Activated naive CD4-positive, alpha-beta T cell treated with anti-CD3 and anti-CD28 coated beads, Interleukin-2, amount 50 U/mL, for 72 hours (primary cell): Measurements from ENCODE around the gene OR2V2. TPM values are rescaled to one million over a fixed set of nuclear protein-coding genes. Genes with fewer than 3 reads are reported as not detected.

Source experiments
- ATAC-seq, 2 donors: fragments of 150-1000 bp; cut with Tn5 transposase; 2 replicates each; pipeline ENCODE4 v1.10.0; 2021; ENCODE audit warnings: mild to moderate bottlenecking in 2 of 2, moderate library complexity in 2 of 2
- DNase-seq, 2 donors: peaks; one replicate each; pipeline ENCODE4 v3.0.0; 2021 to 2022; ENCODE audit warnings: low spot score in 2 of 2
- H3K27ac Mint-ChIP-seq, 2 donors: one replicate each; pipeline ENCODE4 v1.8.0; 2022; ENCODE audit warnings: mild to moderate bottlenecking in 2 of 2, mixed read lengths in 2 of 2
- H3K36me3 Mint-ChIP-seq, 2 donors: one replicate each; pipeline ENCODE4 v1.8.0; 2022; ENCODE audit warnings: mixed read lengths in 2 of 2
- H3K9me3 Mint-ChIP-seq, 2 donors: one replicate each; pipeline ENCODE4 v1.8.0; 2022; ENCODE audit warnings: mixed read lengths in 2 of 2
- total RNA-seq, 2 donors: library from RNA; stranded (reverse); gene quantifications; one replicate each; pipeline ENCODE4 v1.2.3, GENCODE V29; 2022

The OR2V2 gene
- total RNA-seq, 2 donors from 2014 or later, result not detected

GRCh38 chr5:181189962-181190710, 42.8 kb downstream of the OR2V2 start:
- peak overlapping the region; percentile 98 to 100 for H3K27ac Mint-ChIP-seq
- no peaks in the 10 kb centered on the region for H3K9me3 Mint-ChIP-seq
- peak in 1 of 2 donors; percentile 0 for ATAC-seq
- DNase-seq, result peak; percentile 49 to 73
- H3K36me3 Mint-ChIP-seq, result peaks cover 8 to 22% of the 10 kb centered on the region in 2 donors

- peaks cover 8 to 22% of the 10 kb centered on the region in 2 donors for H3K36me3 Mint-ChIP-seq
- H3K9me3 Mint-ChIP-seq, result no peaks in the 10 kb centered on the region
- peak; percentile 15 to 20 for ATAC-seq
- peak in 1 of 2 donors; percentile 61 for DNase-seq
- H3K27ac Mint-ChIP-seq, result peak overlapping the region; percentile 98 to 99
Measured at GRCh38 chr5:181190711-181191525, 43.5 kb downstream of the OR2V2 start.

GRCh38 chr5:181191526-181192336, 44.3 kb downstream of the OR2V2 start:
- DNase-seq (peak; percentile 96 to 98), ATAC-seq (peak; percentile 69 to 71)
- H3K36me3 Mint-ChIP-seq, result peaks cover 8 to 22% of the 10 kb centered on the region in 2 donors
- no peaks in the 10 kb centered on the region for H3K9me3 Mint-ChIP-seq
- H3K27ac Mint-ChIP-seq, result peak overlapping the region; percentile 98 to 99

DNA sequence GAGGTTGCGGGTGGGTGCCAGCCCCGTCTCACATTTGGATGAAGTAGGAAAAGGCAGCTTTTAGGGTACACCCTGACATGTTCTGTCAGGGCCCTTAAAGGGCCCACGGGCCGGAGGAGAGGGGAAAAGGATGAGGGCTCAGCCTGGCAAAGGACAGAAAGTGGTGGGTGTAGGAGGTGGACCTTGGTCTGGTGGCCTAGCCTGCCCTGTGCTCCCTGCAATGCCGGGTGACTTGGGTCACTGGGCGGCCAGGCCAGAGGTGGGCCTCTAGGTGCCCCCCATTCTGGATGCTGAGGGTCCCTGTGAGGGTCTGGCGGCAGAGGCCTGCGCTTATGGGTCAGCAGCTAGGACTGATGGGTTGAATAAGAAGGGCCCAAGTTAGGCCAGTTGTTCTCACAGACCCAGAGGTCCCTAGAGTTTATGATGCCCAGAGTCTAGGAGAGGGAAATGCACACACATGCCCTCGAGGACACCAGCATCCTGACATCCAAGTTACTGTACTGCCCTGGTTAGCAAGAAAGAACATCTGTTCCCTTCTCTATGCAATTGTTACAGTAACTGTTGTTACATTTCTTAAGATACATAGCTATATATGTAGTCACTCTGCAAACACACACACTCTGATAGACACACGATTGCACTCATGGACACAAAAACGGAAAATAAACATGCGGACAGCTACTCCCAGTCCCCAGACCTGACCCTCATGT, 45.1 kb downstream of the OR2V2 start:
- ATAC-seq (no peak), DNase-seq (no peak)
- no peaks in the 10 kb centered on the region for H3K9me3 Mint-ChIP-seq
- peaks cover 8 to 22% of the 10 kb centered on the region in 2 donors for H3K36me3 Mint-ChIP-seq
- H3K27ac Mint-ChIP-seq, result peak overlapping the region; percentile 98 to 99

DNA sequence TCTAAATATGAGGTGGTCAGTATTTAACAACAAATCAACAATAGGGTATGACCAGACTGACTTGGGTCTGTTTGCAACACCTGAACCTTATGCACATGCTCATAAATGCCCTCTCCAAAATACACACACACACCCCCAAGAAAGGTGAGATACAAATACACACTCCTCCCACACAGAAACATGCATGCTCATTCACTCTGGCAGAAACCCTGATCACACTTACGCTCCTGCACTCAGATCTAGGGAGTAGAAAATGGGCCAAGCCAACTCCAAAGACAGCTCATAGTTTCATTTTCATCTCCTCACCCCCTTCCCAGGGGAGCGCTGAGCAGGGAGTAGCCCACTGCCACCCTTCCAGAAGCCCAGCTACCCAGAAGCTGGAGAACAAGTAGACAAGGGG, 46.3 kb downstream of the OR2V2 start:
- ATAC-seq (no peak), DNase-seq (no peak)
- H3K36me3 Mint-ChIP-seq, result peaks cover 6 to 19% of the 10 kb centered on the region in 2 donors
- H3K27ac Mint-ChIP-seq, result no peak overlapping the region
- no peaks in the 10 kb centered on the region for H3K9me3 Mint-ChIP-seq

- peaks cover 0 to 13% of the 10 kb centered on the region in 2 donors for H3K36me3 Mint-ChIP-seq
- ATAC-seq (no peak), DNase-seq (no peak)
- H3K9me3 Mint-ChIP-seq, result no peaks in the 10 kb centered on the region
- no peak overlapping the region for H3K27ac Mint-ChIP-seq
Measured at GRCh38 chr5:181194489-181195248, 47.3 kb downstream of the OR2V2 start.

- DNase-seq, result no peak
- peaks cover 0 to 10% of the 10 kb centered on the region in 2 donors for H3K36me3 Mint-ChIP-seq
- H3K27ac Mint-ChIP-seq, result no peak overlapping the region
- H3K9me3 Mint-ChIP-seq, result no peaks in the 10 kb centered on the region
- no peak for ATAC-seq
Measured at GRCh38 chr5:181195249-181195761, 47.9 kb downstream of the OR2V2 start.

DNA sequence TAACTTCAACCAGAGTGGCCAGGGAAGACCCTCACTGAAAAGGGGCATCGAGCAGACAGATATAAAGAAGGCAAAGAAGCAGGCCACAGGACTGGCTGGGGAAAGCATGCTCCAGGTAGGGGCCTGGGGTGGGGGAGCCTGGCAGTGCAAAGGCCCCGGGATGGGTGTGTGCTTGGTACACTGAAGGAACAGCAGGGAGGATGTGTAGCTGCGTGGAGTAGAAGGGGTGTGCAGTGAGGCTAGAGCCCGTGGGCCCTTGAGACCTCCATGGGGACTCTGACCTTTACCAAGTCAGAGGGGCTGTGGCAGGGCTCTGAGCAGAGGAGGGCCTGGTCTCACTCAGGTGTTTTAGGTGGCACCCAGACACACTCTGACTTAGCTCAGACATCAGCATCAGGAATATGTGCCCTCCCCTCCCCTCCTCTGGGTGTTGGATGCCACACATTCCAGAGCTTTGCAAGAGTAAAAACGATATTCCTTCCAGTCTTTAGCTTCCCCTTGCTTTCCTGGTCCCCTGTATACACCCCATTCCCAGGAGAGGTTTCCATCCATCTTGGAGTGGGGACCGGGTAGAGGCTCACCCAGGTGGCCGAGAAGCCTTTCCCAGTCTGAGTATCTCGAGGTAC, 50.1 kb downstream of the OR2V2 start:
- H3K36me3 Mint-ChIP-seq, result peaks cover 0 to 3% of the 10 kb centered on the region in 2 donors
- ATAC-seq (no peak), DNase-seq (no peak)
- no peaks in the 10 kb centered on the region for H3K9me3 Mint-ChIP-seq
- peak overlapping the region in 1 of 2 donors; percentile 31 for H3K27ac Mint-ChIP-seq

- no peaks in the 10 kb centered on the region for H3K9me3 Mint-ChIP-seq
- no peaks in the 10 kb centered on the region for H3K36me3 Mint-ChIP-seq
- no peak overlapping the region for H3K27ac Mint-ChIP-seq
- ATAC-seq, result no peak
- DNase-seq, result no peak
Measured at GRCh38 chr5:181198106-181198685, 50.8 kb downstream of the OR2V2 start.

DNA sequence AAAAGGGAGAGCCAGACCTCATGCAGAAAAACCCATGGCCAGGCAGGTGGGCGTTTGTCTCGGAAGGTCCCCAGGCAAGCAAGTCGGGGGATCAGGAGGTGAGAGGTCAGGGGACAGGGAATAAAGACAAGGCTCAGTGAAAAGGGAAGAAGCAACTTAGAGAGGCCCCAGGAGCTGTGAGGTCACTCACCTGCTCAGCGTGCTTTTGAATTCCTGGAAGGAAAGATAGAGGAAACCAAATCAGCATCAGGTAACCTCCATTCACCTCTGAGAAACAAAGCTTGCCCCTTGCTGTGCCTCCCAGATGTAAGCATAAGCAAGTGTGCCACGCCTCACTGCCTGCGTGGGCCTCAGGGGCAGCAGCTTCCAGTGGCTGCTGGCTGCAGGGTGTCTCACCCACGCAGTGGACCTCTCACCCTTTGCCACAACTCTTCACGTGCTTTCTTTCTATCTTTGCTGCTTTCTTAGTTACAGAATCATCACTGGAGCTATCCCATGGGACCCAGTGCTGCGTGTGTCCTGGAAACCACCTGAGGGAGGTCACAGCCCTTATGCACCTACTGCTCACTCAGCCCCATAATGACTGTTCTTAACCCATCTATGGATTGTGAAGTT, 51.6 kb downstream of the OR2V2 start:
- no peaks in the 10 kb centered on the region for H3K9me3 Mint-ChIP-seq
- H3K36me3 Mint-ChIP-seq, result no peaks in the 10 kb centered on the region
- no peak for DNase-seq
- no peak for ATAC-seq
- H3K27ac Mint-ChIP-seq, result no peak overlapping the region

DNA sequence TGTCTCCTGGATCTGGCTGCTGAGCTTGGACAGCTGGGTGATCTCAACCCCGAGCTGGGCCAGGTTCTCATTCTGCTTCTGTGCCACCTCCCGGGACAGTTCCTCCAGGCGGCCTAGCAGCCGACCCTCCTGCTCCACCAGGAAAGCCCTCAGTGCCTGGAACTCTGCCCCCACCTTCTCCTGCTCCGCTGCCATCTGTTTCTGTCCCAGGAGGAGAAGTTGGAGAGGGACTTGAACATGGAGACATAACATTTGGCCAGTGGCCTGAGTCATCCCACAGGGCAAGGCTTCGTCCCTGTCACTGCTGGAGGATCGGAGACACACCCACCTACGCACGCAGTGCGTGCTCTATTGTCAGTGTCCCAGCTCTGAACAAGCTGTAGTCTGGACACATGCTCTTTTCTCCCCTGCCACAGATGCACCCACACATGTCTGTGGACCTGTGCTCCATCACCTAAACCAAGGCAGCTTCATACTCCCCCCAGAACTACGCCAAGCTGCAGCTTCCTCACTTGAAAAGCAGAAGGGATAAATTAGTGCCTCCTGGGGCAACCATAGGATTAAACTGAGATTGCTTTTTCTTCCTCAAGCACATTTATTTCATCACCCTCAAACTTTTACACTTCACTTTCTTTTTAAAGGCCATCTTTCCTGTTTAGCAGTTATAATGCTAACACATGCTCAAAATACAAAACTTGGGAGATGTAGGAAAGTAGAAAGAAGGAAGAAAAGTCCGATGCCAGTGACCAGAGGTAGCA, 52.7 kb downstream of the OR2V2 start:
- ATAC-seq (no peak), DNase-seq (no peak)
- no peaks in the 10 kb centered on the region for H3K9me3 Mint-ChIP-seq
- H3K27ac Mint-ChIP-seq, result no peak overlapping the region
- no peaks in the 10 kb centered on the region for H3K36me3 Mint-ChIP-seq

DNA sequence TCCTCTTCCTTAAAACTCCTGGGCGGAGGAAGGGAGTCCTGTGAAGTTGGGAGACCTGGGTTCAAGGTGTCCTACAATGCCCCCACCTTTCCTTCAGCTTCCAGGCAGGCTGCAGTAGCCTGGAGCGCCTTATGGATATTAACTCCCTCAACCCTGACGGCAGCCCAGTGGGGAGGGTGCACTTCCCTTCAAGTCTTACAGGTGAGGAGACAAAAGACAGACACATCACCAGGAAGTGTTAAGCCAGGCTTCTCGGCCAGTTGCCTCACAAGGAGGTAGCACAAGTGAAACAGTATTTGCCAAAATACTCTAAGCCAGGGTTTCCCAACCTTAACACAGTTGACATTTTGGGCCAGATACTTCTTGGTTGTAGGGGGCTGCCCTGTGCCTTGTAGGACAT, 53.4 kb downstream of the OR2V2 start:
- peaks cover 0 to 4% of the 10 kb centered on the region in 2 donors for H3K36me3 Mint-ChIP-seq
- H3K27ac Mint-ChIP-seq, result no peak overlapping the region
- H3K9me3 Mint-ChIP-seq, result no peaks in the 10 kb centered on the region
- no peak for DNase-seq
- ATAC-seq, result no peak

DNA sequence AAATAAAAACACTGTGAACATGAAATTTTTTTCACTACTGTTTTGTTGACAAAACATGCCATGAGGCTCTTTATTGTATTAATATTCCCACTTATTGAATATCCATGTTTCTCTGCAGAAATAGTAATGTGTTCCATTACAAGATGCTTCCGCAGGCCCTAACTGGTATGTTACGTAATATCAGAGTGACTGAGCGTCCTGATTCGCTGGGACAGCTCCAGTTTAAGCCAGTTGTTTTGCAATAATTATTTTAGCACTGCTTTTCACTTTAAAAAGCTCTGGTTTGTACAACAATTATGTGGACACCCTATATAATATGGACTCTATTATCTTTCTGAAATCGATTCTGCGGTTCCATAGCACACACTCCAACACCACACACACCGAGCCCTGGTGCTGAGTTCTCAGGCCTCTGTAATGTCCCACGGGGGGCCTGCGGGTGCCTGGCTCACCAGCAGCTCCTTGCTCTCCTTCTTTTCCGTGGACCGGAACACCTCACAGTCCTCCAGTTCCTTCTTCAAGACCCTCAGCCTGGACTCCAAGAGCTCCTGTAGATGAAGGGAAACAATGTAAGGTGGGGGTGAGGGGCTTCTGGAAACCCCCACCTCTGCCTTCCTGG, 55.8 kb downstream of the OR2V2 start:
- Mint-ChIP-seq H3K36me3 (peaks cover 5 to 13% of the 10 kb centered on the region in 2 donors), H3K9me3 (no peaks in the 10 kb centered on the region), H3K27ac (no peak overlapping the region)
- DNase-seq (no peak), ATAC-seq (no peak)
